CD4-positive, alpha-beta T cell (primary cell): ENCODE results near the gene IL17B. TPM values are rescaled to one million over a fixed set of nuclear protein-coding genes. Genes with fewer than 3 reads are reported as not detected.

Experiments used
- ATAC-seq: fragments of 200-7000 bp; cut with Tn5 transposase; one replicate; pipeline ENCODE4 v1.10.0; 2022; ENCODE audit warnings: mild to moderate bottlenecking; ENCODE audit not compliant: poor library complexity
- CTCF ChIA-PET: fragments of 350-600 bp; sonication (Branson Sonifier 250); formaldehyde crosslinking; loops from one replicate; lab custom pipeline; 2021; ENCODE audit warnings: antibody characterized with exemption, inconsistent platforms; lab: Charles Lee
- POLR2A ChIA-PET: fragments of 350-600 bp; sonication (Branson Sonifier 250); formaldehyde crosslinking; loops from one replicate; lab custom pipeline; 2021; ENCODE audit warnings: antibody characterized with exemption, inconsistent platforms; lab: Charles Lee
- DNase-seq, 14 experiments: peaks; one replicate each; pipeline ENCODE4 v3.0.0-alpha.2; 2013 to 2020; ENCODE audit warnings: mixed read lengths in 2 of 14
- H3K27ac ChIP-seq, 2 donors: one replicate each; pipeline versions ENCODE4 v1.5.1 to v1.7.0; 2013; ENCODE audit warnings: low read length in 2 of 2, low read depth in 1 of 2, mild to moderate bottlenecking in 1 of 2
- H3K27me3 ChIP-seq, 2 experiments: 1 replicate in 1 of 2; 2 replicates in 1 of 2; pipeline versions ENCODE4 v1.6.1 to v1.7.0; 2013; ENCODE audit warnings: low read length in 2 of 2, control low read depth in 1 of 2, mild to moderate bottlenecking in 1 of 2, moderate library complexity in 1 of 2; ENCODE audit not compliant: insufficient read depth in 2 of 2, control insufficient read depth in 1 of 2
- H3K36me3 ChIP-seq: one replicate; pipeline ENCODE4 v1.6.1; 2013; ENCODE audit warnings: low read length, control low read depth; ENCODE audit not compliant: insufficient read depth
- H3K4me1 ChIP-seq: one replicate; pipeline ENCODE4 v1.6.1; 2013; ENCODE audit warnings: low read length, control low read depth; ENCODE audit not compliant: insufficient read depth
- H3K4me3 ChIP-seq: one replicate; pipeline ENCODE4 v1.5.1; 2013; ENCODE audit warnings: mild to moderate bottlenecking, low read length, moderate library complexity
- H3K9me3 ChIP-seq, 2 experiments: 1 replicate in 1 of 2; 2 replicates in 1 of 2; pipeline versions ENCODE4 v1.6.1 to v1.7.0; 2013; ENCODE audit warnings: low read length in 2 of 2, mild to moderate bottlenecking in 2 of 2, control low read depth in 1 of 2, moderate library complexity in 1 of 2; ENCODE audit not compliant: control insufficient read depth in 1 of 2, insufficient read depth in 1 of 2
- H3K27ac Mint-ChIP-seq: one replicate; pipeline ENCODE4 v1.8.0; 2020; ENCODE audit warnings: mixed read lengths
- H3K27me3 Mint-ChIP-seq: one replicate; pipeline ENCODE4 v1.8.0; 2021; ENCODE audit warnings: mixed read lengths
- H3K36me3 Mint-ChIP-seq: one replicate; pipeline ENCODE4 v1.8.0; 2021; ENCODE audit warnings: low read depth, mixed read lengths
- H3K4me1 Mint-ChIP-seq: one replicate; pipeline ENCODE4 v1.8.0; 2021; ENCODE audit warnings: low read depth, mixed read lengths
- H3K4me3 Mint-ChIP-seq: one replicate; pipeline ENCODE4 v1.8.0; 2020; ENCODE audit warnings: mild to moderate bottlenecking, mixed read lengths
- H3K9me3 Mint-ChIP-seq: one replicate; pipeline ENCODE4 v1.8.0; 2020; ENCODE audit warnings: mixed read lengths
- CTCF ChIP-seq: fragments of 200-600 bp; IDR thresholded peaks from one replicate; pipeline ENCODE4 v1.8.0; 2022; ENCODE audit warnings: antibody characterized with exemption, mild to moderate bottlenecking
- intact Hi-C, 2 experiments: fragments of 100-400 bp; cut with DNase I in 1 of 2; cut with micrococcal nuclease in 1 of 2; formaldehyde crosslinking; loops; one replicate each; pipeline versions ENCODE4 v1.15.1 to v1.9.0; 2023 to 2025; cut with DNase I, micrococcal nuclease
- total RNA-seq, 174 experiments: library from RNA in 2 of 174; stranded (reverse) in 2 of 174; gene quantifications; one replicate each; pipeline ENCODE4 v1.2.3 and lab custom pipeline; 2021 to 2026

Gene IL17B
- total RNA-seq, 2 experiments from 2014 or later, result not detected

GRCh38 chr5:149374801-149375200 lies 4.3 kb downstream of the IL17B start:
- CTCF ChIA-PET, result interaction anchor here (2.3 kb wide), 1 partner anchor 57 kb away, joined by 5 read pairs; no protein-coding TSS in a partner anchor

DNA sequence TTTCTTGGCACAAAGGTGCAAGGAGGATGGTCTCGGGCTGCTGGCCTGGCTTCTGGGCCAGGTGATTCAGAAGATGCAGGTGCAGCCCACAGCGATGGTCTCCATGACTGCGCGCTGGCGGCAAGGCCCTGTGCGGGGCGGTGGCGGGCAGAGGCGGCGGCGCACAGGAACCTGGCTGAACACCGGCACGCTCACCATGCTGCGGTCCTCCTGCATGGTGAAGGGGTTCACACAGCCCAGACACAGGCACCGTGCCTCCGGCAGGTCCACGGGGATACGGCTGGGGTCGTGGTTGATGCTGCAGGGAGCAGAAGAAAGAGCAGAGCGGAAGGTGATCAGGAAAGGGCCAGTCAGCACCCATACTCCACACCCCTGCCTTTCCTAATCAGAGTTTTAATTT lies 4.8 kb downstream of the IL17B start:
- intact Hi-C loops, result loop anchor here (5.0 to 10.0 kb wide), 2 partner anchors 58 to 230 kb away; partner anchors contain the start of gene ABLIM3 (in 1 of the 2)
- H3K4me3 ChIP-seq, result no peak overlapping the region
- peaks cover 0 to 3% of the 10 kb centered on the region in 2 experiments for H3K27me3 ChIP-seq
- no peak overlapping the region for H3K27ac ChIP-seq
- no peaks in the 10 kb centered on the region for H3K9me3 ChIP-seq
- peaks cover 11% of the 10 kb centered on the region for H3K4me1 ChIP-seq
- Mint-ChIP-seq H3K36me3 (peaks cover 5% of the 10 kb centered on the region), H3K27me3 (no peaks in the 10 kb centered on the region), H3K9me3 (no peaks in the 10 kb centered on the region), H3K4me1 (peaks cover 6% of the 10 kb centered on the region), H3K4me3 (no peak overlapping the region), H3K27ac (no peak overlapping the region)
- no peak for DNase-seq
- POLR2A ChIA-PET, result no interaction called here
- no peak for ATAC-seq
- CTCF ChIA-PET, result no interaction called here
- TF ChIP-seq CTCF, result no peak
- peaks cover 3% of the 10 kb centered on the region for H3K36me3 ChIP-seq

More at GRCh38 chr5:149374801-149375200, 4.3 kb downstream of the IL17B start:
- Histone ChIP-seq H3K27me3 (peaks cover 0 to 3% of the 10 kb centered on the region in 2 experiments), H3K9me3 (no peaks in the 10 kb centered on the region), H3K36me3 (peaks cover 3% of the 10 kb centered on the region), H3K4me1 (peaks cover 11% of the 10 kb centered on the region), H3K4me3 (no peak overlapping the region), H3K27ac (no peak overlapping the region)
- H3K9me3 Mint-ChIP-seq, result no peaks in the 10 kb centered on the region
- peaks cover 4% of the 10 kb centered on the region for H3K36me3 Mint-ChIP-seq
- no peaks in the 10 kb centered on the region for H3K27me3 Mint-ChIP-seq
- no peak overlapping the region for H3K27ac Mint-ChIP-seq
- POLR2A ChIA-PET, result no interaction called here
- no peak overlapping the region for H3K4me3 Mint-ChIP-seq
- peaks cover 6% of the 10 kb centered on the region for H3K4me1 Mint-ChIP-seq
- DNase-seq (no peak), ATAC-seq (no peak)
- TF ChIP-seq CTCF, result no peak
- intact Hi-C loops, result loop anchor here (5.0 to 10.0 kb wide), 2 partner anchors 58 to 230 kb away; partner anchors contain the start of gene ABLIM3 (in 1 of the 2)

DNA sequence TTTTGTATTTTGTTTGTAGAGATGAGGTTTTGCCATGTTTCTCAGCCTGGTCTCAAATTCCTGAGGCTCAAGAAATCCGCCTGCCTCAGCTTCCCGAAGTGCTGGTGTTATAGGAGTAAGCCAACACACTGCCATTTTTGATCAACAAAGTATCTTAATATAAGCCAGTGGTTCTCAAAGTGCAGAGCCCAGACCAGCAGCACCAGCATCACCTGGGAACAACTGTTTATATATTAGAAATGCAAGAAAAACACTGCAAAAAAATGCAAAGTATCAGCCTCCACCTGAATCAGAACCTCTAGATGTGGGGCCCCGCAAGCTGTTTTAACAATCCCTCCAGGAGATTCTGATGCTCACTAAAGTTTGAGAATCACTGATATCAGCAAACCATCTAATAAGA lies 6.2 kb downstream of the IL17B start:
- Histone ChIP-seq H3K9me3 (no peaks in the 10 kb centered on the region), H3K36me3 (peaks cover 3% of the 10 kb centered on the region), H3K4me1 (peaks cover 14% of the 10 kb centered on the region), H3K4me3 (no peak overlapping the region), H3K27me3 (peaks cover 0 to 3% of the 10 kb centered on the region in 2 experiments), H3K27ac (no peak overlapping the region)
- ChIA-PET POLR2A (interaction anchor here (1.0 to 1.5 kb wide), 2 partner anchors 15 to 142 kb away, joined by 3 to 6 read pairs; partner anchors contain the start of gene PCYOX1L), CTCF (interaction anchor here (2.5 kb wide), 2 partner anchors 52 to 56 kb away, joined by 11 to 22 read pairs; no protein-coding TSS in a partner anchor)
- Mint-ChIP-seq H3K27me3 (no peaks in the 10 kb centered on the region), H3K4me3 (no peak overlapping the region), H3K36me3 (peaks cover 8% of the 10 kb centered on the region), H3K4me1 (peaks cover 12% of the 10 kb centered on the region), H3K9me3 (no peaks in the 10 kb centered on the region), H3K27ac (no peak overlapping the region)
- ATAC-seq, result no peak
- intact Hi-C loops, result loop anchor here (5.0 to 10.0 kb wide), 2 partner anchors 59 to 228 kb away; partner anchors contain the start of gene ABLIM3 (in 1 of the 2)
- no peak for DNase-seq
- no peak for TF ChIP-seq CTCF
